K562 (cell line): ENCODE data around the gene AKAP13. TPM values are rescaled to one million over a fixed set of nuclear protein-coding genes. Genes with fewer than 3 reads are reported as not detected.

Experiments used
- ATAC-seq: fragments of 200-7000 bp; cut with Tn5 transposase; 3 replicates; pipeline ENCODE4 v1.9.1; 2020; ENCODE audit warnings: moderate library complexity
- BruUV-seq: library from RNA; stranded (reverse); fragments of 400-500 nt; replicated peaks from 2 replicates; lab custom pipeline; 2021; lab: Mats Ljungman, UMichigan
- CTCF ChIA-PET: fragments of 300-600 bp; formaldehyde crosslinking; extraction: SDS; loops from one replicate; lab custom pipeline; 2021; ENCODE audit warnings: low intra/inter-chr PET ratio; lab: Yijun Ruan, JAX
- POLR2A ChIA-PET: fragments of 300-600, 350-650 bp; sonication (Branson Sonifier 250); formaldehyde crosslinking; extraction: SDS; loops from one replicate; lab custom pipeline; 2021; ENCODE audit warnings: antibody characterized with exemption, inconsistent platforms; lab: Yijun Ruan, JAX
- DNase-seq, 4 experiments: peaks; one replicate each; pipeline versions ENCODE4 v3.0.0 to v3.0.0-alpha.2; 2011 to 2018; ENCODE audit warnings: low spot score in 3 of 4, mixed read lengths in 3 of 4; ENCODE audit errors: extremely low read depth in 1 of 4
- FAIRE-seq: peaks from 2 replicates; lab custom pipeline; 2011; peaks lifted over from hg19 to GRCh38; lab: Jason Lieb, UNC
- H2AFZ ChIP-seq: 2 replicates; pipeline ENCODE4 v1.6.0; 2011; ENCODE audit warnings: low read depth, low read length, control low read depth, inconsistent platforms
- H3K27ac ChIP-seq: fragments of 200-600 bp; 3 replicates; pipeline ENCODE4 v1.8.0; 2011; ENCODE audit warnings: low read depth, mild to moderate bottlenecking, control low read depth, inconsistent platforms, low read length, moderate library complexity, mixed read lengths; ENCODE audit errors: extremely low read depth
- H3K27me3 ChIP-seq, 2 experiments: fragments of 300-600 bp in 1 of 2; 2 replicates in 1 of 2; 3 replicates in 1 of 2; pipeline versions ENCODE4 v1.6.0 to v1.8.0; 2011; ENCODE audit warnings: inconsistent platforms in 2 of 2, low read length in 2 of 2, mild to moderate bottlenecking in 1 of 2, mixed read lengths in 1 of 2, moderate library complexity in 1 of 2; ENCODE audit not compliant: control insufficient read depth in 2 of 2, insufficient read depth in 2 of 2
- H3K36me3 ChIP-seq: fragments of 300-600 bp; 3 replicates; pipeline ENCODE4 v1.8.0; 2011; ENCODE audit warnings: mild to moderate bottlenecking, low read length, inconsistent platforms; ENCODE audit not compliant: control insufficient read depth, insufficient read depth
- H3K4me1 ChIP-seq, 2 experiments: fragments of 200-600 bp in 1 of 2; replicated peaks in 1 of 2; 2 replicates in 1 of 2; 3 replicates in 1 of 2; pipeline versions ENCODE4 v1.5.1 to v1.8.0; 2011; ENCODE audit warnings: inconsistent platforms in 2 of 2, low read length in 2 of 2, mild to moderate bottlenecking in 1 of 2, mixed read lengths in 1 of 2, moderate library complexity in 1 of 2; ENCODE audit not compliant: control insufficient read depth in 2 of 2, insufficient read depth in 2 of 2
- H3K4me2 ChIP-seq: 2 replicates; pipeline ENCODE4 v1.6.1; 2011; ENCODE audit warnings: low read length, control low read depth, inconsistent platforms, mixed read lengths; ENCODE audit not compliant: insufficient read depth
- H3K4me3 ChIP-seq: fragments of 200-600 bp; sonication (generic), shearing (Covaris generic); 2 replicates; pipeline ENCODE4 v1.5.1; 2016; ENCODE audit warnings: control low read depth, inconsistent platforms
- H3K79me2 ChIP-seq: fragments of 200-600 bp; 3 replicates; pipeline ENCODE4 v1.8.0; 2011; ENCODE audit warnings: low read length, inconsistent platforms; ENCODE audit not compliant: control insufficient read depth, insufficient read depth
- H3K9ac ChIP-seq, 2 experiments: 2 replicates each; pipeline versions ENCODE4 v1.6.0 to v1.6.1; 2011; ENCODE audit warnings: low read depth in 2 of 2, low read length in 2 of 2, control low read depth in 1 of 2, inconsistent platforms in 1 of 2, mild to moderate bottlenecking in 1 of 2, mixed read lengths in 1 of 2; ENCODE audit not compliant: insufficient read depth in 1 of 2
- H3K9me1 ChIP-seq: one replicate; pipeline ENCODE4 v1.6.0; 2011; ENCODE audit warnings: inconsistent platforms, mild to moderate bottlenecking, low read length, moderate library complexity; ENCODE audit not compliant: control insufficient read depth, insufficient read depth
- H3K9me3 ChIP-seq: replicated peaks from 2 replicates; pipeline ENCODE4 v1.5.1; 2011; ENCODE audit warnings: low read depth, low read length, inconsistent platforms; ENCODE audit not compliant: control insufficient read depth, insufficient read depth
- H4K20me1 ChIP-seq: replicated peaks from 2 replicates; pipeline ENCODE4 v1.6.1; 2011; ENCODE audit warnings: low read length, inconsistent platforms, mixed read lengths; ENCODE audit not compliant: control insufficient read depth, insufficient read depth
- BCL6 ChIP-seq: fragments of 250-450 bp; sonication (Bioruptor Pico); IDR thresholded peaks from 2 replicates; pipeline ENCODE4 v1.4.0; 2020
- DPF2 ChIP-seq: fragments of 450-650 bp; IDR thresholded peaks from 2 replicates; pipeline ENCODE4 v1.6.1; 2016
- HDAC3 ChIP-seq: fragments of 450-650 bp; IDR thresholded peaks from 2 replicates; pipeline ENCODE4 v1.6.1; 2018; ENCODE audit warnings: borderline replicate concordance, mild to moderate bottlenecking, moderate library complexity; ENCODE audit not compliant: partially characterized antibody
- HOMEZ ChIP-seq: fragments of 250-450 bp; sonication (Bioruptor Pico); IDR thresholded peaks from 2 replicates; pipeline ENCODE4 v1.4.0; 2020; ENCODE audit warnings: mild to moderate bottlenecking, moderate library complexity
- PKNOX1 ChIP-seq: fragments of 450-650 bp; IDR thresholded peaks from 2 replicates; pipeline ENCODE4 v1.6.1; 2016
- PTTG1 ChIP-seq: fragments of 450-650 bp; IDR thresholded peaks from 2 replicates; pipeline ENCODE4 v1.6.1; 2016; ENCODE audit warnings: low read depth, mild to moderate bottlenecking, missing genetic modification characterization, missing compliant biosample characterization
- RBFOX2 ChIP-seq: fragments of 200-400 bp; formaldehyde crosslinking; IDR thresholded peaks from 2 replicates; pipeline ENCODE4 v1.6.1; 2017; ENCODE audit warnings: low read depth, mild to moderate bottlenecking, low read length, moderate library complexity
- SIRT6 ChIP-seq: IDR thresholded peaks from one replicate; pipeline ENCODE4 v1.6.1; 2012; ENCODE audit warnings: low read depth, mild to moderate bottlenecking, control low read depth, inconsistent platforms, low read length, moderate library complexity
- SMARCB1 ChIP-seq: IDR thresholded peaks from 2 replicates; pipeline ENCODE4 v1.6.1; 2011; ENCODE audit warnings: improper control_type of control experiment, low read depth; ENCODE audit not compliant: insufficient read length
- SP1 ChIP-seq: sonication (generic); formaldehyde crosslinking; IDR thresholded peaks from 2 replicates; pipeline ENCODE4 v1.8.1; 2022; ENCODE audit warnings: mild to moderate bottlenecking, missing genetic modification reagents
- SREBF2 ChIP-seq: sonication (generic); formaldehyde crosslinking; IDR thresholded peaks from 2 replicates; pipeline ENCODE4 v1.4.0; 2020; ENCODE audit warnings: mild to moderate bottlenecking, missing genetic modification reagents
- TBL1XR1 ChIP-seq, 2 experiments: IDR thresholded peaks; 2 replicates each; pipeline ENCODE4 v1.6.1; 2012; ENCODE audit warnings: improper control_type of control experiment in 2 of 2, low read length in 2 of 2, mild to moderate bottlenecking in 1 of 2
- ZNF224 ChIP-seq: sonication (generic); formaldehyde crosslinking; IDR thresholded peaks from 2 replicates; pipeline ENCODE4 v1.8.0; 2022; ENCODE audit warnings: mild to moderate bottlenecking, missing genetic modification reagents
- WGBS: fragments of 100-300 bp; shearing (Covaris generic); methylation state at CpG from one replicate; pipeline ENCODE4 v1.1.6; 2016; ENCODE audit warnings: low coverage, mixed read lengths; ENCODE audit not compliant: insufficient coverage; ENCODE audit errors: missing lambda C conversion rate; 5-methylcytosine and 5-hydroxymethylcytosine counted together
- in situ Hi-C: fragments of 300-500 bp; cut with MboI; formaldehyde crosslinking; loops from 4 replicates; pipeline ENCODE4 v1.15.0; 2018; ENCODE audit warnings: inconsistent platforms, mixed read lengths
- intact Hi-C: fragments of 100-400 bp; cut with micrococcal nuclease; formaldehyde crosslinking; loops from 2 replicates; pipeline ENCODE4 v1.14.2; 2022
- polyA plus RNA-seq, 8 experiments: library from polyadenylated mRNA; depleted of rRNA in 4 of 8; stranded (reverse) in 5 of 8; unstranded in 3 of 8; fragments of >200 nt; fragmentation: Nextera tagmentation in 2 of 8; fragmentation: Illumina TruSeq in 1 of 8; extraction: Ambion mirVana in 2 of 8; extraction: Trizol in 1 of 8; gene quantifications; 2 replicates each; pipeline versions ENCODE4 v1.2.1 to v1.2.3, GENCODE V29; 2011 to 2014; ENCODE audit warnings: inconsistent platforms in 1 of 8, missing spikeins in 1 of 8
- total RNA-seq, 7 experiments: library from RNA; depleted of rRNA in 6 of 7; stranded (reverse); fragments of >200 nt in 6 of 7; fragmentation: Illumina TruSeq in 2 of 7; extraction: Trizol in 2 of 7; gene quantifications; 2 replicates each; pipeline versions ENCODE4 v1.2.1 to v1.2.3, GENCODE V29; 2011 to 2021; ENCODE audit warnings: low replicate concordance in 1 of 7
- TF ChIP-seq, protein P1 (sequence below): fragments of 450-650 bp; IDR thresholded peaks from 2 replicates; pipeline ENCODE4 v1.6.1; 2018; ENCODE audit warnings: mild to moderate bottlenecking, low read depth; ENCODE audit not compliant: partially characterized antibody

Gene AKAP13
- total and polyA plus RNA-seq, 9 of the 15 experiments (the other 6 are each of a cell fraction or from before 2014, with no cell fraction given) = 0.03 to 1.7 (median 0.42) TPM

DNA sequence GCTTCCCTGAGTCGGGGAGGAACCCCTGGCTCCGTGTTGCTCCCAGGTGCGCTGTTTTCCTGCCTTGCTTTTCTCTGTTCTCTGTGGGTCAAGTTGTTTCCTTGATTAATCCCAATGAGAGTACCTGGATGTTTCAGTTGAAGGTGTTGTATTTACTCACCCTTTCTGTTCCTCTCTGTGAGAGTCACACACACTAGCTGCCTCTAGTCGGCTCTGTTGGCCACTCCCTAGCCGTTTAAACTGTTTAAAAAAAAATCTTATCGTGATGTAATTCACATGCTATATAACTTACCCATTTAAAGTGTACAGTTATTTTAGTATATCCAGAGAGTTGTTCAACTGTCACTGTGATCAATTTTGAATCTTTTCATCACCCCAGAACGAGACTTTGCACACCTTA is 74.0 kb downstream of the AKAP13 start:
- in situ Hi-C loops = no loop called here
- no TSS peak for BruUV-seq
- no peak overlapping the region for H2AFZ ChIP-seq
- TF ChIP-seq PTTG1 (tag) = no peak
- no peak for TF ChIP-seq SMARCB1
- H3K4me3 ChIP-seq = no peak overlapping the region
- no peak for DNase-seq
- no peak overlapping the region for H3K4me2 ChIP-seq
- intact Hi-C loops = no loop called here
- H3K36me3 ChIP-seq = no peaks in the 10 kb centered on the region
- no peak overlapping the region for H3K9ac ChIP-seq
- H3K9me1 ChIP-seq = no peaks in the 10 kb centered on the region
- whole genome bisulfite sequencing = 0% methylated on average over 7 of the region's 7 CpGs
- no peaks in the 10 kb centered on the region for H3K4me1 ChIP-seq
- FAIRE-seq = no peak
- H4K20me1 ChIP-seq = no peaks in the 10 kb centered on the region
- no peak for ATAC-seq
- POLR2A ChIA-PET = no interaction called here
- H3K9me3 ChIP-seq = no peaks in the 10 kb centered on the region
- no peaks in the 10 kb centered on the region for H3K27me3 ChIP-seq
- H3K79me2 ChIP-seq = no peaks in the 10 kb centered on the region
- no peak overlapping the region for H3K27ac ChIP-seq
- CTCF ChIA-PET = no interaction called here

DNA sequence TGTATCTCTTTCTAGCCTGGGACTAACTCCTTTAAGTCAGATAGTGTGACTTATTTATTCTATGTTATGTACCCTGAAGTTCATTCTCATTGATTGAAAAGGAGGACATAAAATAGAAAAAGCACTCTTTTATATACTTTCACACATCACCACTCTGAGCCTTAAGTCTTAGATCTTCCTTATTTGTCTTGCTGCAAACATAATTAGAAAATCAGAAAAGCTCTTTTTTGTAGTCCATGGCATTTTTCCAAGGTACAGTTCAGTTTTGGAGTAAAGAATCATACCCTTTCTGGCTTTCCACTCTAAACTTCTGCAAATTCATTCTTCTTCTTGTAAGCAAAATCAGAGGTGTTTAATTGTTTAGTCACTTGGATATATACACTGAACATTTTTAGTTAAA is 75.5 kb downstream of the AKAP13 start:
- H3K79me2 ChIP-seq = no peaks in the 10 kb centered on the region
- H3K27ac ChIP-seq = no peak overlapping the region
- FAIRE-seq = no peak
- CTCF ChIA-PET = no interaction called here
- H4K20me1 ChIP-seq = no peaks in the 10 kb centered on the region
- in situ Hi-C loops (no loop called here), intact Hi-C loops (no loop called here)
- POLR2A ChIA-PET = no interaction called here
- no peaks in the 10 kb centered on the region for H3K4me1 ChIP-seq
- H3K9ac ChIP-seq = no peak overlapping the region
- H2AFZ ChIP-seq = no peak overlapping the region
- no peaks in the 10 kb centered on the region for H3K9me3 ChIP-seq
- no peaks in the 10 kb centered on the region for H3K36me3 ChIP-seq
- no TSS peak for BruUV-seq
- no peak overlapping the region for H3K4me2 ChIP-seq
- ATAC-seq = no peak
- H3K4me3 ChIP-seq = no peak overlapping the region
- H3K27me3 ChIP-seq = no peaks in the 10 kb centered on the region
- no peak for DNase-seq
- no peaks in the 10 kb centered on the region for H3K9me1 ChIP-seq
- TF ChIP-seq PKNOX1 = no peak
- TF ChIP-seq HDAC3 = no peak
- TF ChIP-seq ZNF224 = no peak
- no peak for TF ChIP-seq SIRT6
- no peak for TF ChIP-seq SP1 (CRISPR knock-in tag)
- no peak for TF ChIP-seq DPF2
- TF ChIP-seq RBFOX2 = no peak
- no peak for TF ChIP-seq TBL1XR1 (IDR thresholded peaks at IDR 0.05; ENCODE audit: low read length in 2 of 2)
- no peak for TF ChIP-seq HOMEZ (CRISPR knock-in tag)
- no peak for TF ChIP-seq BCL6 (CRISPR knock-in tag)
- TF ChIP-seq SREBF2 (CRISPR knock-in tag) = no peak
- TF ChIP-seq, protein P1, sequence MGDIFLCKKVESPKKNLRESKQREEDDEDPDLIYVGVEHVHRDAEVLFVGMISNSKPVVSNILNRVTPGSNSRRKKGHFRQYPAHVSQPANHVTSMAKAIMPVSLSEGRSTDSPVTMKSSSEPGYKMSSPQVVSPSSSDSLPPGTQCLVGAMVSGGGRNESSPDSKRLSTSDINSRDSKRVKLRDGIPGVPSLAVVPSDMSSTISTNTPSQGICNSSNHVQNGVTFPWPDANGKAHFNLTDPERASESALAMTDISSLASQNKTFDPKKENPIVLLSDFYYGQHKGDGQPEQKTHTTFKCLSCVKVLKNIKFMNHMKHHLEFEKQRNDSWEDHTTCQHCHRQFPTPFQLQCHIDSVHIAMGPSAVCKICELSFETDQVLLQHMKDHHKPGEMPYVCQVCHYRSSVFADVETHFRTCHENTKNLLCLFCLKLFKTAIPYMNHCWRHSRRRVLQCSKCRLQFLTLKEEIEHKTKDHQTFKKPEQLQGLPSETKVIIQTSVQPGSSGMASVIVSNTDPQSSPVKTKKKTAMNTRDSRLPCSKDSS = no peak
